ENCODE results near the gene L1TD1.
"Not testable (repeated sequence)": the region's sequence is repeated elsewhere in the genome, so short reads cannot be mapped to it uniquely, and the experiment has no call there.

L1TD1 gene

GRCh38 chr1:62208970-62209369 is 14.3 kb downstream of the L1TD1 start:
- TF ChIP-seq CTCF (conservative IDR thresholded peaks at IDR 0.05; ENCODE audit: low read depth, low read length), result no peak
- DNase-seq (ENCODE audit: low read depth), result no peak
- no peak overlapping the region for H3K4me3 ChIP-seq (ENCODE audit: low read depth, low read length)

GRCh38 chr1:62209931-62210595 is 15.4 kb downstream of the L1TD1 start:
- no peak for TF ChIP-seq CTCF (conservative IDR thresholded peaks at IDR 0.05; ENCODE audit: low read depth, low read length)
- H3K4me3 ChIP-seq (ENCODE audit: low read depth, low read length), result no peak overlapping the region
- no peak for DNase-seq (ENCODE audit: low read depth)

- DNase-seq (ENCODE audit: low read depth), result no peak
- no peak overlapping the region for H3K4me3 ChIP-seq (ENCODE audit: low read depth, low read length)
- no peak for TF ChIP-seq CTCF (conservative IDR thresholded peaks at IDR 0.05; ENCODE audit: low read depth, low read length)
Measured at GRCh38 chr1:62210960-62211359, 16.3 kb downstream of the L1TD1 start.

GRCh38 chr1:62212411-62212810 is 17.8 kb downstream of the L1TD1 start:
- no peak for DNase-seq (ENCODE audit: low read depth)
- no peak for TF ChIP-seq CTCF (conservative IDR thresholded peaks at IDR 0.05; ENCODE audit: low read depth, low read length)
- no peak overlapping the region for H3K4me3 ChIP-seq (ENCODE audit: low read depth, low read length)

- TF ChIP-seq CTCF (conservative IDR thresholded peaks at IDR 0.05; ENCODE audit: low read depth, low read length), result no peak
- no peak overlapping the region for H3K4me3 ChIP-seq (ENCODE audit: low read depth, low read length)
- no peak for DNase-seq (ENCODE audit: low read depth)
Measured at GRCh38 chr1:62213075-62213914, 18.6 kb downstream of the L1TD1 start.

- DNase-seq (ENCODE audit: low read depth), result no peak
- H3K4me3 ChIP-seq (ENCODE audit: low read depth, low read length), result no peak overlapping the region
- TF ChIP-seq CTCF (conservative IDR thresholded peaks at IDR 0.05; ENCODE audit: low read depth, low read length), result no peak
Measured at GRCh38 chr1:62218604-62219003, 24.0 kb downstream of the L1TD1 start.

- not testable (repeated sequence) for DNase-seq (ENCODE audit: low read depth); H3K4me3 ChIP-seq (ENCODE audit: low read depth, low read length)
Measured at GRCh38 chr1:62220456-62220855, 25.8 kb downstream of the L1TD1 start.

Data from choroid plexus epithelial cell (primary cell).